ENCODE data around the gene TP53AIP1.

The TP53AIP1 gene

DNA sequence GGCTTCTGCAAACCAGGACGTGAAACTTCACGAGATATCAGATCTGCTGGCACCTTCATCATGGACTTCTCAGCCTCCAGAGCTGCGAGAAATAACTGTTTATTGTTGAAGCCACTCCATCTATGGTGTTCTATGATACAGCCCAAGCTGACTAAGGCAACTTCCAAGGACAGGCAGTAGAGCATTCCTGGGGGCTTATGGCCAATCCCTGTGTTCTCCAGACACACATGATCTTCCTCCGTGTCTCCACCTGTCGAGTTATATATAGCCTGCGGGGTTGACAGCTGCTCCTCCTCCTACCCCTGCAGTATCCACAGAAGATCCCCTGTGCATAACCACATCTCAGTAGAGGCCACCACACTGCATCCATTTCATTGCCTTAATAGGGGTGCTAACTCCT, 11.0 kb downstream of the TP53AIP1 start:
- TF ChIP-seq, protein P1, sequence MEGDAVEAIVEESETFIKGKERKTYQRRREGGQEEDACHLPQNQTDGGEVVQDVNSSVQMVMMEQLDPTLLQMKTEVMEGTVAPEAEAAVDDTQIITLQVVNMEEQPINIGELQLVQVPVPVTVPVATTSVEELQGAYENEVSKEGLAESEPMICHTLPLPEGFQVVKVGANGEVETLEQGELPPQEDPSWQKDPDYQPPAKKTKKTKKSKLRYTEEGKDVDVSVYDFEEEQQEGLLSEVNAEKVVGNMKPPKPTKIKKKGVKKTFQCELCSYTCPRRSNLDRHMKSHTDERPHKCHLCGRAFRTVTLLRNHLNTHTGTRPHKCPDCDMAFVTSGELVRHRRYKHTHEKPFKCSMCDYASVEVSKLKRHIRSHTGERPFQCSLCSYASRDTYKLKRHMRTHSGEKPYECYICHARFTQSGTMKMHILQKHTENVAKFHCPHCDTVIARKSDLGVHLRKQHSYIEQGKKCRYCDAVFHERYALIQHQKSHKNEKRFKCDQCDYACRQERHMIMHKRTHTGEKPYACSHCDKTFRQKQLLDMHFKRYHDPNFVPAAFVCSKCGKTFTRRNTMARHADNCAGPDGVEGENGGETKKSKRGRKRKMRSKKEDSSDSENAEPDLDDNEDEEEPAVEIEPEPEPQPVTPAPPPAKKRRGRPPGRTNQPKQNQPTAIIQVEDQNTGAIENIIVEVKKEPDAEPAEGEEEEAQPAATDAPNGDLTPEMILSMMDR (IDR thresholded peaks at IDR 0.05; ENCODE audit: insufficient read depth, missing control alignments) = no peak
- DNase-seq (ENCODE audit: insufficient read length, low spot score) = no peak
- no peak for FAIRE-seq

DNA sequence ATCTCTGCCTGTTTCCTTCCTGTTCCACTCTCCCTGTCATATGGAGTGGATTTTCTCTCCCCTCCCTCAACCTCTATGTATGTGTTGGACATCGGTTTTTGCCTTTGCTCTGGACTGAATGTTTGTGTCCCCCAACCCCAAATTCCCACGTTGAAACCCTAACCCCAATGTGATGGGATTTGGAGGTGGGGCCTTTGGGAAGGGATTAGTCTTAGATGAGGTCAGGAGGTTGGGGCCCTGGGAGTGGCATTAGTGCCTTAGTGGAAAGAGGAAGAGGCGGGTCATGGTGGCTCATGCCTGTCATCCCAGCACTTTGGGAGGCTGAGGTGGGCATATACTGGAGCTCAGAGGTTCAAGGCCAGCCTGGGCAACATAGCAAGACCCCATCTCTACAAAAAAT, 11.6 kb downstream of the TP53AIP1 start:
- no peak for FAIRE-seq
- no peak for DNase-seq (ENCODE audit: insufficient read length, low spot score)
- TF ChIP-seq, protein P1 (IDR thresholded peaks at IDR 0.05; ENCODE audit: insufficient read depth, missing control alignments) = no peak

DNA sequence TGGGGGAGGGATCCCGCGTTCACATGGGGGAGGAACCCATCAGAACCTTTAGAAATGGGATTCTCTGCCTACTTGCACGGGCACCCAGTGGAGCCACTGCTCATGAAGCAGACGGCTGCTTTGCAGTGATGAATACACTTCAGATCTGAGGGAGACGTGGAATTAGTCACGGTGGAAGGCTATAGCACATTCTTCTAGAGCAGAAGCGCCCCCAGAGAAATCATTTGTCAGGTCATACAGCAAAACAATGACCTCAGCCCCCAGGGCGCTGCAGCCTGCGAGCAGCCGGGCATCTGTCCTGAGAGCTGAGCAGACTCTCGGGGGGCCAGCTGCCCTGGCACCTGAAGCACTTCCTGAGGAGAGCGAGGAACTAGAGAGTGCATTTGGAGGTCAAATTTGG, 12.7 kb downstream of the TP53AIP1 start:
- DNase-seq (ENCODE audit: insufficient read length, low spot score) (no peak), FAIRE-seq (no peak)
- TF ChIP-seq, protein P1 (IDR thresholded peaks at IDR 0.05; ENCODE audit: insufficient read depth, missing control alignments) = no peak

DNA sequence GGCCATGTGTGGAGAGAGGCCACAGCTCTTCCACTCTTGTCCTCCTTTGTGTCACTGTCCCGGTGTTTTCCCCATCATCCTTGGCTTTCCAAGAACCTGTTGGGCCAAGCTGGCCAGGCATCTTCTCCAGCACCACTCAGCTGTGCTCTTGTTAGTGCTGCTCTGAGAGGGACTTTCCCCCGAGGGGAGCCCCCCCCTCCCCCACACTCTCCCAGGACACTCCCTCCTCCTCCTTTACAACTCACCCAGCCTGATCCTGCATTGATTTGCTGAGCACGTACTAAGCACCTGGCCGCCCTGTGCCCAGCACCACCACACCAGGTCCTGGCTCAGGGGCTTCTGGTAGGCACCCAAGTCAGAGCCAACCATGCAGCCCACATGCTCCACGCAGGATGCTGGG, 13.2 kb downstream of the TP53AIP1 start:
- TF ChIP-seq, protein P1 (IDR thresholded peaks at IDR 0.05; ENCODE audit: insufficient read depth, missing control alignments) = no peak
- FAIRE-seq (no peak), DNase-seq (ENCODE audit: insufficient read length, low spot score) (no peak)

DNA sequence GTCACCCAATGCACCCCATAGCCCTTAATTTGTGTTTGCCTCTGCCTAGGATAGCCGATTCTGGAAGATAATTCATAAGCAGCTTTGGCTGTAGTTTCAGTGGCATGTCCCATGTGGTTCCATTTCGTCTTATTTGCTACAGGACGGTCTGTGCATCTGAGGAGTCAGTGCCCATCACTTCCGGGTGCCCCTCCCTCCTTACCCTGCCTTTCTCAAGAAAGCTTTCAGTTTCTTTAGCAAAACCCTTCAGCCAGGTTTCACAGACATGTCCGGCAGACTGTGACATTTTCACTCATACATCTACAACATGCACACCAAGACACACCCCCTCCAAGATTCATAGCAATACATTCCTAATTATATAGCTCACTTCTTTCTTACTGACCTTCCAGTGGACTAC, 14.3 kb downstream of the TP53AIP1 start:
- FAIRE-seq (no peak), DNase-seq (ENCODE audit: insufficient read length, low spot score) (no peak)

DNA sequence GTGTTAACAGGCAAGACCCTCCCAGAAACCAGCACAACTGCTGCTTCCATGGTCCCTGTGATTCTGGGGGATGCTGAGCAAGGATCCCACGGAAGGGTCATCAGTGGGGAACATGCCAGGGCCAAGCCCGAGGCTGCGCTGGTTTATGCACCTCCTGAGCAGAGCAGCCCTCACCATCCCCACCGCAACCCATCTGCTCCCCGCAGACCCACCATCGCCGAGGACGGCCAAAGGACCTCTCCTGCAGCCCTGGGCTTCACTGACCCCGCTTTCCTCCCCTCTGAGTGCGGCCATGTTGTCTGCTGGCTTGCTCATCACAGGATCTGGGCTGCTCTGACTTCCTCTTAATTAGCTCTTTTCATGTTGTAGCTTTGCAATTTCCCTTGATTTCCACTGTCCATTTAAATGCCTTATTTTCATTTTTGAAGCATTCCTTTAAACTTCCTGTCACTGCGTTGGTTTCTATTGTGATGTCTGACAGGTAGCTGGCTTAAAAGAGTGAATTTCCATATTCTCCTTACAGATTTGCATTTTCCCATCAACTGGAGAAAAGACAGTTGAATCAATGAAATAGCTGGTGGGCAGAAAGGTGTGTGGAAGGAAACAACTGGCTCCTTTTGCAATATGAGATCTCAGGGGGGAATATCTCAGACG, 14.9 kb downstream of the TP53AIP1 start:
- TF ChIP-seq, protein P1 (IDR thresholded peaks at IDR 0.05; ENCODE audit: insufficient read depth, missing control alignments) = no peak
- no peak for FAIRE-seq
- DNase-seq (ENCODE audit: insufficient read length, low spot score) = no peak

More for the DNA sequence above, 14.3 kb downstream of the TP53AIP1 start:
- TF ChIP-seq, protein P1 (IDR thresholded peaks at IDR 0.05; ENCODE audit: insufficient read depth, missing control alignments) = no peak

DNA sequence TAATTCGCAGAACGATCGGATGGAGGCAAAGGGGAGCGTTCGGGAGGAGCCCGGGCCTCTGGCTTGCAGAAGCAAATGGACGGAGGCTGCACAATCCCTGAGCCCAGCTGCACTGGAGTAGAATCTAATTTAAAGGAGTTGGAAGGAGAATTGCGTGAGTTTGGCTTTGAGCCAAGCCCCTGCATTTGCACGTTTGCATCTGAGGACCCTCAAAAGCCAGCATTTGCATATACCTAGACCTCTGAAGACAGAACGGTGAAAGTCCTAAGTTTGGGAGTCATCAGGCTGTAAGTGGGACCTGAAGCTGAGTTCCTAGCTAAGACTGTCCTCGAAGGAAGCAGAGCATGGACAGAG, 15.6 kb downstream of the TP53AIP1 start:
- TF ChIP-seq, protein P1 (IDR thresholded peaks at IDR 0.05; ENCODE audit: insufficient read depth, missing control alignments) = no peak
- no peak for FAIRE-seq

More for the DNA sequence above, 15.6 kb downstream of the TP53AIP1 start:
- DNase-seq (ENCODE audit: insufficient read length, low spot score) = no peak
